ENCODE data around the gene CDK7.

CDK7 gene

GRCh38 chr5:69234457-69235268 is at the start of gene CDK7:
TSS of gene CDK7 (plus strand) at chr5:69234886. CDS start at chr5:69234976, 90 bp downstream.
- peak within 1 kb of the TSS; percentile 75 to 93 for H3K4me3 ChIP-seq (replicated peaks in 1 of 2; ENCODE audit: low read depth in 2 of 2, low read length in 2 of 2)
- DNase-seq (ENCODE audit: low read depth in 2 of 2): peak; percentile 91 to 93
- no peak for TF ChIP-seq CTCF (IDR thresholded peaks at IDR 0.05; ENCODE audit: low read depth, low read length)

GRCh38 chr5:69187342-69187741 is 47.3 kb upstream of the CDK7 start:
- H3K4me3 ChIP-seq (replicated peaks in 1 of 2; ENCODE audit: low read depth in 2 of 2, low read length in 2 of 2): no peak overlapping the region
- no peak for TF ChIP-seq CTCF (IDR thresholded peaks at IDR 0.05; ENCODE audit: low read depth, low read length)
- DNase-seq (ENCODE audit: low read depth in 2 of 2): no peak

DNA sequence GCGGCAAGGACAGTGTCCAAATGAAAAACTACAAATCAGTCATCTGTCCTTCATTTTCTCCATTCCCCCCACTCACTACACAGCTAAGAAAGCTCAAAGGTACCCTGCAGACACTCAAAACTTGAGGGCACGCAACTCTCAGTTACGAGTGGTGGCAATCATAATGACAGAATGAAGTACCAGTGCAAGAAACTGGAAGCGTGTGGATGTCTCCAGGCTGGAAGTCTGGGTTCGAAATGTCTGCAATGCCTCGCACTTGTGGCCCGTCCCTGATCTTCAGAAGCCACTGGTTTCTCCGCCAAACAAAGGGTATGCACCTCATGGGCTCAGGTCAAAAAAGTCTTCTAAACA is 45.9 kb upstream of the CDK7 start:
- peak overlapping the region; percentile 68 to 70 for H3K4me3 ChIP-seq (replicated peaks in 1 of 2; ENCODE audit: low read depth in 2 of 2, low read length in 2 of 2)
- DNase-seq (ENCODE audit: low read depth in 2 of 2): no peak
- TF ChIP-seq CTCF (IDR thresholded peaks at IDR 0.05; ENCODE audit: low read depth, low read length): no peak

DNA sequence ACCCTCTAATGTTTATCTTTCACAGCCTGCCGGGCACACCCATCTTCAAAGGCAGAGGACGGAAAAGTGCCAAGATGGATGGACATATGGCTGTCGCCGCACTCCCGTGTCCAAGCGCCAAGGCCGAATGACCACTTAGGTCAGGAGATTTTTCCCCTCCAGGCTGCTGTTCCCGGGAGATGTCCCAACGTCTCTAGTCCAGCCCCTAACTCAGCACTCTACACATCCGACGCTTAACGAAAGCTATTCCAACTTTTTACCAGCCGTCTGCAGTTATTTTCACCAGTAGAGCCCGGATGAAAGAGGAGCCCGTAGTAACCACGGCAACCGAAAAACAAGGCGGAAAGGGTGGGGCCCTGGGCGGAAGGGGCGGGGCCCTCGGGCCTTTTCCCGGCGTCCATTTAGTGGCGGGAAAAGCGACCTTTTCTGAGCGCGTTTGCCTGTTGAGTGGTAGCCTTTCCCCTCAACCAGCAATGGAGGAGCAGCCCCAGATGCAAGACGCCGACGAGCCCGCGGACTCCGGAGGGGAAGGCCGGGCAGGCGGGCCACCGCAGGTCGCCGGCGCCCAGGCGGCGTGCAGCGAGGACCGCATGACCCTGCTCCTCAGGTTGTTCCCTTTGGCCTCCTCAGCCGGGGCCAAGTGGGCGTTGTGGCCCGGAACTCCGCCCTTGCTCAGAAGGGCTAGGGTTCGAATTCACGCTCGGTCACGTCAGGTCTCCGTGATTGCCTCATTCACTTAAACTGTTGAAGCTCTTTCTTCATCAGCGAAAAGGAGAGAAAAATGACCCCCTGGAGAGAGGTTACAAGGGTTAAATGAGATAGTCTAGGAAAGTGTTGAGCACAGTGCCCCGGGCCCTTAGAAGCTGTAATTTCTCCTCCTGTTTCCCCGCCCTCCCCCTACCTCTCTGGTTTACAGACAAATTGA is 45.3 kb upstream of the CDK7 start, which contains the start of gene CENPH:
Gene CENPH (plus strand): TSS at position 422 of the 925 bp plus-strand sequence. CDS start 52 bp downstream, at position 474.
- H3K4me3 ChIP-seq (replicated peaks in 1 of 2; ENCODE audit: low read depth in 2 of 2, low read length in 2 of 2): peak within 1 kb of the TSS; percentile 68 to 70
- TF ChIP-seq CTCF (IDR thresholded peaks at IDR 0.05; ENCODE audit: low read depth, low read length): no peak
- DNase-seq (ENCODE audit: low read depth in 2 of 2): peak; percentile 91 to 92

DNA sequence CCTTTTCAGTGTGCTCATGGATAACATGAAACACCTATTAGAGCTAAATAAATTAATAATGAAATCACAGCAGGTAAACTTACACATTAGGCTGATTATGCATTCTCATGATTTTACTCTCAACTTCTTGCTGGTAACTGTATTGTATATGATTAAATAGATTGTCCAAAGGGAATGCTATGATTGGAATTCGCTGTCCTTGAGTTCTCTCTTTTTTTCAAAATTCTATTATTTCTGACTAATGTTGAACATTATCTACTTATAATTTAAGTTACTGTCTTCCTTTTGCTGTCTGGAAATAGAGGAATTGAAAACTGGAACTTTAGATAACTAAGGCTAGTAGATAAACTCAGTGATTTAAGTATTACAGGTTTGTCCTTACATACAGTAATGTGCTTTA is 32.2 kb upstream of the CDK7 start:
- no peak for TF ChIP-seq CTCF (IDR thresholded peaks at IDR 0.05; ENCODE audit: low read depth, low read length)
- no peak for DNase-seq (ENCODE audit: low read depth in 2 of 2)
- no peak overlapping the region for H3K4me3 ChIP-seq (replicated peaks in 1 of 2; ENCODE audit: low read depth in 2 of 2, low read length in 2 of 2)

DNA sequence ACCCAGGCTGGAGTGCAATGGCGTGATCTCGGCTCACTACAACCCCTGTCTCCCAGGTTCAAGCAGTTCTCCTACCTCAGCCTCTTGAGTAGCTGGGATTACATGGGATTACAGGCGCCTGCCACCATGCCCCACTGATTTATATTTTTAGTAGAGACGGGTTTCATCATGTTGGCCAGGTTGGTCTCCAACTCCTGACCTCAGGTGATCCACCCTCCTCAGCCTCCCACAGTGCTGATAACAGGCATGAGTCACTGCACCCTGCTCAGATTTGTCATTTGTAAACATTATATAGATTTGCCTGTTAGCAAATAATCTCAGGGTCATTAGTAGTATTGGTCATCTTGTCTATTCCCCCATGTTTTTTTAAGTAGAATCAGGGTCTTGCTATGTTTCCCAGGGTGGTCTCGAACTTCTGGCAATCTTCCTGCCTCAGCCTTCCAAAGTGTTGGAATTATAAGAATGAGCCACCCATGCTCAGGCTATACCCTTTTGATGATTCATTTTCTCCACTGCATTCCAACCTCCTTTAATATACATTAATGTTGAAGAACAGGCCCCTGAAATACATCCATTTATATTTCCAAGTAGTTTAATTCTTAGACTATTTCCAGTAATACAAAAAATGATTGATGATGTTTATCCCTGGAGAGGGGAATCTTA is 28.0 kb upstream of the CDK7 start:
- no peak for TF ChIP-seq CTCF (IDR thresholded peaks at IDR 0.05; ENCODE audit: low read depth, low read length)
- DNase-seq (ENCODE audit: low read depth in 2 of 2): peak in 1 of 2 donors; percentile 9
- H3K4me3 ChIP-seq (replicated peaks in 1 of 2; ENCODE audit: low read depth in 2 of 2, low read length in 2 of 2): no peak overlapping the region

Data from cardiac fibroblast (primary cell).